HT-29 (cell line): Measurements from ENCODE around the gene SMYD3. TPM values are rescaled to one million over a fixed set of nuclear protein-coding genes. Genes with fewer than 3 reads are reported as not detected.

ENCODE experiments used
- DNase-seq: peaks from one replicate; pipeline ENCODE4 v3.0.0-alpha.2; 2015; ENCODE audit warnings: low spot score
- total RNA-seq: library from RNA; depleted of rRNA; stranded (reverse); fragments of >200 nt; shearing (Covaris generic); gene quantifications from 2 replicates; pipeline ENCODE4 v1.2.3, GENCODE V29; 2014

Gene SMYD3
- total RNA-seq, 1 experiment from 2014 or later: 24.3 TPM

DNA sequence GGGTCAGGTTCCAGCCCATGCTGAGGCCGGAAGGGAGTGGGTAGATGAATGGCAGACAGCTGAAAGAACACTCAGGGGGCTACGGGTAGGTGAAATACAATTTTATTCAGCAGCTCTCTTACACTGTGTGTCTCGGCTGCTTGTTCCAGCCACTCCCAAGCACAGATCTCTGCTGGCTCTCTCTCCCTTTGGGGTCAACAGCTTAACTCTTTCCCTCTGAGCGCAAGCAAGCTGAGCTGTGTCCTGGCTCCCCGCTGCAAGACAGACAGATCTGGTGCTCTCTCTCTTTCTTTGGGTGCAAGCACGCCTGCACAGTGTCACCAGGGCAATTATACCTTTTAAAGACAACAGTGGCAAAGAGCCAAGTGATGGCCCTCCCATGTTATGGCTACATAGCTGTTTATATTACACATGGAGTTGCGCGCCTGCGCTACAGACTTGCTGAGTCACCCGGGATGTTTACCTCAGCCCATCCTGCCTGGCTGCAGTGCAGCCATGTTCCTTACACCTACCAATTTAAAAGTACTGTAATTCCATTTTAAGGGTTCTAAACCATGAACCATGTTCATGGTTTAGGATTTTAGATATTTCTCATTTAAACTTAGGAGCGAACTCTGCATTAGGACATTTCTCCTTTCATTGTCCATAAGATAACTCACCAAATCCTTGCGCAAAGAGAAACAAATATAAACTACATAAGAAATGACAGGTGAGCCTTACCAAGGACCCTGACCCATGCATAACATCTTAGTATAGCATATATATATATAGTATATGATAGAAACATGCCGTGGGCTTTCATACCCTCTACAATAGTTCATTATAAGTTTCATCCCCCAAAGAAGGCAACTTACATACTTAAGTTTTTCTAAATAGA is 396.5 kb downstream of the SMYD3 start:
- no peak for DNase-seq

- DNase-seq: no peak
Measured at GRCh38 chr1:246108278-246108925, 398.7 kb downstream of the SMYD3 start.

DNA sequence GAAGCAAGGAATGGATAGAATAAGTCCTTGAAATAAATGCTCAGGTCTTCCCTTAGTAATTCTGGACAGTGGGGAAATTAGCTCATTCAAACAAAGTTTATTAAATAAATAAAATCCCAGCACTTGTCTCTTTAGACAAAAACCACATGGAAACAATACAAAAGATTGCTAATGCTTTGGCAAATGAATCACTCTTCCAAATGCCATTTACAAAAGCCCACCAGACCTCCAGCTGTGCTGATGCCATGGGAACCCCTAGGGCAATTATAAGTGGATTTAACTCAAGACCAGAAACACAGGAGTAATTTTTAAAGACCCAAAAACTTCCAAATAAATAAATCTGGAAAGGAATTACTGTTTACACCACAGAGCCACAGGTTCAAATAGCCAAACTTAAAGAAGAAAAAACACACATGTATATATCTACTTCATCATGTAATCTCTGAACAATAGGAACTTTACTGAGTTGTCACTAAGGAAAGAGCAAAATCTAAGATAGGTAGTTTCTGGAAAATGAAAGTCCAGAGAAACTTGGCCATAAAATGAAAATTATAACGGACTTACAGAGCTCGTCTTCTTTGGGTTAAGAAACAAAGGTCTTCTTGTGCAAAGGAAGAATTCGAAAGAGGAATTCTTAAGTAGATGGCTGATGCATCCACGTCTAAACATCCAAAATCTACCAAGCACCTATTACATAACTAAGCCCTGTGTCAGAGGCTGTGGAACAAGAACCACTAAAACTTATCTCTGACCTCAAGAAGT is 399.4 kb downstream of the SMYD3 start:
- no peak for DNase-seq

GRCh38 chr1:246106342-246106763 is 400.7 kb downstream of the SMYD3 start:
- no peak for DNase-seq

DNA sequence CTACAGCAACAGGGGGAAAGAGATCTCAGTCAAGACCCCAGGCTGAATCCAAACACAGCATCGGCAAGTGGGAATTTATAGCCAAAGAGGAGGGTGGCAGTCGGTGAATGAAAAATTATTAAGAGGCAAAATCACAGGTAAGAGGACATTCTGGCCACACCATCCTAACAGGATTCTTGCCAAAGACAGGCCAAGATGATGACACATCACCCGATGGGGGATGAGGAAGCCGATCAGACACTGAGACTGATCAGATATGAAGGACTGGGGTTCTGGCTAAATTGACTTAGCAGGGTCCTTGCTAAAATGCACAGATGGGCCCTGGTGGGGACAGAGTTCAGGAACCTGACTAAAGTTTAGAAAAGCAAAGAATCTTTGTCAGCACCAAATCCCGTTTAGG is 402.2 kb downstream of the SMYD3 start:
- DNase-seq: no peak

- DNase-seq: no peak
Measured at GRCh38 chr1:246099570-246099969, 407.5 kb downstream of the SMYD3 start.

DNA sequence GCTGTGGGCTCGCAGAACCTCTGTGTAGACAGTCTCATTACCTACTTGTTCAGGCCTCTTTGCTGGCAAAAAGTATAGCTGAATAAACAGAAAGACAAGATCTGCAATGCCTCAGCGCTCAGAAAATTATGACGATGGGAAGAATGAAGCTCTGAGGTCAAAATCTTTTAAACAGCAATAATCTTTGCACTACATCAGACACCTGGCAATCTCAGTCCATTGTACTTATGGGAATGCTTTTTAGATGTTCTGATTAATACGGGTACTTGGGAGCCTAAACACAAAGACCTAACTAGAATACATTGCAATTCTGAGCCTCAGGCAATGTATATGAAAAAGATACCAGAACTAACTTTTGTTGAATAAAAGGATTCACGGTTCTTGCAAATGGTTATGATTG is 410.7 kb downstream of the SMYD3 start:
- DNase-seq: no peak

GRCh38 chr1:246095443-246095842 is 411.6 kb downstream of the SMYD3 start:
- no peak for DNase-seq

GRCh38 chr1:246093230-246093629 is 413.8 kb downstream of the SMYD3 start:
- DNase-seq: no peak

DNA sequence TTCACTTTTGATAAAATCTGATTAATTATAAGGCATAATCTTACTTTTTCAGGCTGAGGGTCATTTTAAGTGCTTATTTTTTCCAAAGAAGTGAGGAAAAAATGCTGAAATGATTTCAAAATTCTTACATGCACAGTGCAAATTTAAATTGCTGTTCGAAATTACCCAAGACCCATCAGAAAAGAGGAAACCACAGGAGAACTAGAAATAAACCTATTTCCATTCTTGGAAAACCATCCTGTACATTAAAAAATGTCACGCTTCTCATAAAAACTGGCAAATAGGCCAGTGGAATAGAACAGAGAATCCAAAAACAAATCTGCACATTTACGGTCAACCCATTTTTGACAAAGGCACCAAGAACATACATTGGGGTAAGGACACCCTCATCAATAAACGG is 414.9 kb downstream of the SMYD3 start:
- DNase-seq: no peak

- no peak for DNase-seq
Measured at GRCh38 chr1:246091477-246091876, 415.6 kb downstream of the SMYD3 start.

DNA sequence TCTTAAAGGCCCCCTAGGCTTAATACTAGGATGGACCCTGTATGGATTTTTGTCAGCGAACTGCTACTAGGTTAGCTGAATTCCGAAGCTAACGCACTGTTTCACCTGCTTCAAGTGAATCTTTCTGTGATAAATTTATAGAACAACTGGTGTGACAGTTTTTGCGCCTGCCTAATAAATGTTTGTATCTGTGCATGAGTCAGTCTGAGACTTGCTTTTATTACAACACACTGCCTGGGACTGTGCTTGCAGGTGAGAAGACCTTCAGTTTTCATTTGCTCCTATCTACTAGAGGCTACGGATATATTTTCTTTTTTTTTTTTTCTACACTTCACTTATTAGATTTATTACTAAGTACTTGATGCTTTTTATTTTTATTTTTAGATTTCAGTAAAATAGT is 420.9 kb downstream of the SMYD3 start:
- DNase-seq: no peak

GRCh38 chr1:246083416-246083815 is 423.7 kb downstream of the SMYD3 start:
- no peak for DNase-seq

GRCh38 chr1:246081856-246082668 is 425.0 kb downstream of the SMYD3 start:
- no peak for DNase-seq

DNA sequence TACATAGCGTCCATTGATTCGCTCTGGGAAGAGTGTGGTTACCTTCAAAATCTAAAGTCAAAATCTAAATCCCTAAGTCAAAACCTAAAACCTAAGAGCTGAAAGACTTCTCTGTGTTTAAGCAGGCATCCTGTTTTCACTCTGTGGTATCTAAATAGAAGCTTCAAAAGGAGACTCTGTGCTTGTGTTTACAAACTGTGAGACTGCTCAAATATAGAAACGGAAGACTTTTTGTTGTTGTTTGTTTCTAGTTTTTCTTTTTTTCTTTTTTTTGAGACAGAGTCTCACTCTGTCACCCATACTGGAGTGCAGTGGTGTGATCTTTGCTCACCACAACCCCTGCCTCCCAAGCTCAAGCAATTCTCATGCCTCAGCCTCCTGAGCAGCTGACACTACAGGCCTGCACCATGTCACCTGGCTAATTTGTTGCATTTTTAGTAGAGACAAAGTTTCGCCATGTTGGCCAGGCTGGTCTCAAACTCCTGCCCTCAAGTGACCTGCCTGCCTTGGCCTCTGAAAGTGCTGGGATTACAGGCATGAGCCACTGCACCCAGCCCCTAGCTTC is 425.9 kb downstream of the SMYD3 start:
- DNase-seq: no peak

DNA sequence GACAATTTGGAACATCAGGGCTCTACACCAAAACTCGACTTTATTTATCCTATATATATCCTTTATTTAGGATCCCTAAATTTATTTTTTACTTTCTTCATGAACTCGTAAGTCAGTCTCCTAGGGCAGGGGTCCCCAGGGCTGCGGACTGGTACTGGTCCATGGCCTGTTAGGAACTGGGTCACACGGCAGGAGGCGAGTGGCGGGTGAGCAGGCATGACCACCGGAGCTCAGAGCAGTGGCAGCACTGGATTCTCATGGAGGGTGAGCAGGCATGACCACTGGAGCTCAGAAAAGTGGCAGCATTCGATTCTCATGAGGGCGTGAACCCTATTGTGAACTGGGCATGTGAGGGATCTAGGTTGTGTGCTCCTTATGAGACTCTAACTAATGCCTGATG is 427.0 kb downstream of the SMYD3 start:
- DNase-seq: no peak

- DNase-seq: no peak
Measured at GRCh38 chr1:246078888-246079252, 428.2 kb downstream of the SMYD3 start.

GRCh38 chr1:246078126-246078887 is 428.8 kb downstream of the SMYD3 start:
- no peak for DNase-seq

GRCh38 chr1:246077476-246077875 is 429.6 kb downstream of the SMYD3 start:
- DNase-seq: no peak

DNA sequence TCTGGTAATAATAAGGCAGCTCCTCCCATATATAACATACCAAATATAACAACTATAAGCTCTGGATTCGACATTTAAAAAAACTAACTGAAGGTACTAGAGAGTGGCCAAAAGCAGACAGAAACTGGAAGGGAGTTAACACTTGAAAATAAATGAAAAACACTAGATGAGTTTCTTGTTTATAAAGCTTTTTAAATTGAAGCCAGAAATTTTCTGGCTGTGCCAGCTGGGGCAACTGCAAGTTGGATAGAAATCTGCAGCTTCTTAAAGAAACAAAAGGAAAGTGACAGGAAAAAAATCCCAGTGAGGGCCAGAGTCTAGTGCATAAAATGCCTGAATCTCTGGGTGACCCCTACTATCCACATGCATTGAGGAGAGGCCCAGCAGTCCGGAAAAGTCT is 432.7 kb downstream of the SMYD3 start:
- DNase-seq: no peak
